Urothelium cell line (cell line): Measurements from ENCODE around the gene FXYD3.
"Not testable (repeated sequence)": the region's sequence is repeated elsewhere in the genome, so short reads cannot be mapped to it uniquely, and the experiment has no call there.

Experiments
- DNase-seq: peaks from one replicate; pipeline ENCODE4 v3.0.0; 2011; ENCODE audit warnings: low spot score, mixed read lengths
- FAIRE-seq: peaks from 2 replicates; lab custom pipeline; 2011; peaks lifted over from hg19 to GRCh38; lab: Jason Lieb, UNC

The FXYD3 gene

DNA sequence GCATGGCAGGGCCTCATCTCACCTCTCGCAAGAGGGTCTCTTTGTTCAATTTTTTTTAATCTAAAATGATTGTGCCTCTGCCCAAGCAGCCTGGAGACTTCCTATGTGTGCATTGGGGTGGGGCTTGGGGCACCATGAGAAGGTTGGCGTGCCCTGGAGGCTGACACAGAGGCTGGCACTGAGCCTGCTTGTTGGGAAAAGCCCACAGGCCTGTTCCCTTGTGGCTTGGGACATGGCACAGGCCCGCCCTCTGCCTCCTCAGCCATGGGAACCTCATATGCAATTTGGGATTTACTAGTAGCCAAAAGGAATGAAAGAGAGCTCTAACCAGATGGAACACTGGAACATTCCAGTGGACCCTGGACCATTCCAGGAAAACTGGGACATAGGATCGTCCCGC lies 8.0 kb downstream of the FXYD3 start:
- no peak for DNase-seq
- FAIRE-seq = no peak

DNA sequence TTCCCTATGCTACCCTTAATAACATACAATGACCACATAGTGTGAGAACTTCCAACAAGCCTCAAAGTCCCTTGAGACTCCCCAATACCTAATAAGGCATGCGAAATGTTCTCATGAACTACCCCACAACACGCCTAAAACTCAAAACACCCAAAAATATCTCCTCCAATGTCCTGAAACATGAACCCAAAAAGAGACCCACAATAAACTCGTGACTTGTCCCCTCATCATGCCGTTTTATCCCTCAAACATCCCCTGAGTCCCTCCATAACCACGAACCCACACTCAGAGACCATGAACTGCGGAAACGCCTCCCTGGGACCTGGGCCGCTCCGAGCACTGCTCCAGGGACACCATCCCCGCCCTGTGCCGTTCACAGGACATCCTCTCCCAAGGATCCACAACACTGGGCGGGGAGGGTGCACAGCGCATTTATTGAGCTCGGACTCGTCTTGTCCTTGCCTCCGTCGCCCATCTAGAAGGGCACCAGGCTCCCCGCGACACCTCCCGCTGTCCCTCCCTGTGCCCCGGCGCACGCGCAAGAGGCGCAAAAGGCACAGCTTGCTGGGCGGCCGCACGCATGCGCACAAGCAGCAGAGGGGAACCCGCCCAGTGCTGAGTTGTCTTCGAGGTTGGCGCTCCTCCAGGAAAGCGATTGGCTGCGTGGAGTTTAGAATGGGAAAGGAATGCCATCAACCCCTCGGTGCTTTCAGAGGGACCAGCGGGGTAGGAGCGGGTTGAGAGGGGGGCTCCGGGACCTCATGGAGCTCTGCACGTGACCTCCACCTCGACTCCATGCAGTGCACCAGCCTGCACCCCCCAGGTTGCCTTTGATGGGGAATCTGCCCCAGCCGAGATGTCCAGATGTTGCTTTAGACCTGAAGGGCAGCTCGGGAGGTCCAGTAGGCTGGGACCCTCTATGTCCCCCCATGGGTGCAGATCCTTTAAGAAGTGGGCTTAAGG lies 8.8 kb downstream of the FXYD3 start:
- peak; percentile 96 for FAIRE-seq
- peak; percentile 97 for DNase-seq

DNA sequence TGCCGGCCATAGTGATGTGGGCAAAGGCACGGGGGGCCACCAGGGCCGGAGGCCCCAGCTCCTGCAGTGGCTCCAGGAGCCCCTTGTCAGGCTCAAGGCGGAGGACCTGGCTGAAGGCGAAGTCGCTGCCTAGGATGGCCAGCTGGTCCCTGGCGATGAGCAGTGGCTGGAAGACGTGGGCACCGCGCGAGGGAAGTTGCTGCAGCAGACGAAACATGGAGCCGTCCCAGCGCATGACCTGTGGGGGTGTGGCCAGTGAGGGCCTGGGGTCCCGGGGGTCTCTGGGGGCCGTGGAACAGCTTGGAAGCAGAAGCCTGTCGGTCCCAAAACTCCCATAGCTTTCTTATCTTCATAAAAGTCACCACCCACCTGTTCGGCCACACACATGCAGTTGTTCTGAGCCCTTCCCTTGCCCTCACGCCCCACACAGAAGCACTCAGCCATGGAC lies 9.7 kb downstream of the FXYD3 start:
- DNase-seq = no peak

DNA sequence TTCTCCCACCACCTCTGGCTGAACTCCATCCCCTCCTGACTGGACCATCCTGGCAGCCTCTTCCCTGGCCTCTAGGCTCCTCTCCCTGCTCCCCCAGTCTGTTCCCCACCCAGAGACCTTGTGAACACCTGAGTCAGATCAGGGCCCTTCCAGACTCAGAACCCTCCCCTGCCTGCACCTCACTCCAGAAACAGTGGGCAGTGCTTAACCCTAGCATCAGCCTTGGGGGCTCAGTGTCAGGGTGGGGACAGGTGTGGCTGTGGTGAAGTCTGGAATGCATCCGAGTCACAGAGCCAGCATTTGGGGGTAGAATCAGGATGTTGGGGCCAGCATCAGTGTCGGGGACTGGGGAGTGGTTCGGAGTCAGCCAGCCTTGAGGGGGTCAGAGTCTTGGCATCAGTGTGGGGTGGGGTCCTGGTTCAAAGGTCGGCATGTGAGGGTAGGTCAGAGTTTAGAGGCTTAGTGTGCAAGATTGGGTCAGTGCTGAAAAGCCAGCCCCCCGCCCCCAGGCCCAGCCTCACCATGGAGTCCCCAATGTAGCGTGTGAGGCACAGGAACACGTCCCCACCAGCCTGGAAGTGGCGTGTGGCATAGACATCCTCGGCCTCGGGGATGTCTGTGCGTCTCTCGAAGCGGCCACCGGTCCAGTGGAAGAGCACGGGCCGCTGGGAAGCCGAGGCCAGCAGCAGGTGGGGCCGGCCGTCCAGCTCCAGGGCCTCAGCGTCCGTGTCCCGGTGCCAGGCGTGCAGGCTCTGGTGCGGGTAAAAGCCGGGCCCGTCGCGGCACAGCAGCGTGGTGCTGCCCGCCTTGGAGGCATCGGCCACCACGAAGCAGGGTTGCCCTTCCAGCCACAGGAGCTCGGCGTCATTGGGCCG lies 10.4 kb downstream of the FXYD3 start:
- FAIRE-seq (no peak), DNase-seq (no peak)

More for the DNA sequence above, 9.7 kb downstream of the FXYD3 start:
- no peak for FAIRE-seq

DNA sequence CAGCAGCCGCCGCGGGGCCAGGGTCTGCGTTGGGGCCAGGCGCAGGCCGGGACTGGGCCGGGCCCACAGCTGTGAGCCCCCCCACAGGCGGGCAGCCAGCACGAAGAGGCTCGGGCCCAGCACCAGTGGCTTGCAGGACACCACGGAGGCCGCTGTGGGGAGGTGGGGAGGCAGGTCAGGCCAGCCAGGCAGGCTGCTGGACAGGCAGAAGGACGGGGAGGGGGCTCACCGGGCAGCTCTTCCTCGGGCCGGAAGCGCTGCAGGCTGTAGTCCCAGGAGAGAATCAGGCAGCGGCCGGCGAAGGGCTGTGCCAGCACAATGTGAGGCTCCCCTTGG lies 11.0 kb downstream of the FXYD3 start:
- FAIRE-seq = no peak
- no peak for DNase-seq

DNA sequence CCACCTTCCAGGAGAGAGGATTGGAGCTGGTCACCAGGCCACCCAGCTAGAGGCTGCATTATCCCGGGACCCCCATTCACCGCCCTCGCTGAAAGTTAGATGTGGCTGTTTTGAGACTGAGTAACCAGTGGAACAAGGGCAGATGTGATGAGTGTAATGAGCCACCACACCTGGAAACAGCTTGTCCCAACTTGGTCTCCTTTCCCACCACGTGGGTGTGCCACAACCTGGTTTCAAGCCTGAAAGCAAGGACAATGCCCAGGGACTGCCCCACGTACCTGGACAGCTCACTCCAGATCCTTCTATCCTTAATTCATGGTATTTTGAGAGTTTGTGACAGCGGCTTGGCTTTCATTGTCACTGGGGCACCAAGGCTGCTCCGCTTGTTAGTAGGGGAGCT lies 12.2 kb downstream of the FXYD3 start:
- no peak for DNase-seq
- no peak for FAIRE-seq

DNA sequence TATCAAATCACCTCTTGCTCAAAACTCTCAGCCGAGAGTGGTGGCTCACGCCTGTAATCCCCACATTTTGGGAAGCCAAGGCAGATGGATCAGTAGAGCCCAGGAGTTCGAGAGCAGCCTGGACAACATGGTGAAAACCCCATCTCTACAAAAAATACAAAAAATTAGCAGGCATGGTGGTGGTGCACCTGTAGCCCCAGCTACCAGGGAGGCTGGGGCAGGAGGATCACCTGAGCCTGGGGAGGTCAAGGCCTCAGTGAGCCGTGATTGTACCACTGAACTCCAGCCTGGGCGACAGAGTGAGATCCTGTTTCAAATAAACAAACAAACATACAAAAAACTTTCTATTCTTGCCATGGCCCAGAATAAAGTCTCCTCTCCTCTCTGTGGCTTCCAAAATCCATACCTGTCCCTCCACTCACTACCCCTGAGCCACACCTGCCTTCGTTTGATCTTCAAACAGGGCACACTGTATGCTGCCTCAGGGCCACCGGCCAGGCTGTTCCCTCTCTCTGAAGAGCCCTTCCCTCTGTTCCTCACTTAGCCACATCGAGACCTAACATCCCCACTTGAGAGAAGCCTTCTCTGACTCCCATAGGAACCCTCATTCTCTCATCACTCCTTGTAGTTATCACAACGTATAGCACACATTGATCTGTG lies 12.9 kb downstream of the FXYD3 start:
- FAIRE-seq = no peak
- no peak for DNase-seq

DNA sequence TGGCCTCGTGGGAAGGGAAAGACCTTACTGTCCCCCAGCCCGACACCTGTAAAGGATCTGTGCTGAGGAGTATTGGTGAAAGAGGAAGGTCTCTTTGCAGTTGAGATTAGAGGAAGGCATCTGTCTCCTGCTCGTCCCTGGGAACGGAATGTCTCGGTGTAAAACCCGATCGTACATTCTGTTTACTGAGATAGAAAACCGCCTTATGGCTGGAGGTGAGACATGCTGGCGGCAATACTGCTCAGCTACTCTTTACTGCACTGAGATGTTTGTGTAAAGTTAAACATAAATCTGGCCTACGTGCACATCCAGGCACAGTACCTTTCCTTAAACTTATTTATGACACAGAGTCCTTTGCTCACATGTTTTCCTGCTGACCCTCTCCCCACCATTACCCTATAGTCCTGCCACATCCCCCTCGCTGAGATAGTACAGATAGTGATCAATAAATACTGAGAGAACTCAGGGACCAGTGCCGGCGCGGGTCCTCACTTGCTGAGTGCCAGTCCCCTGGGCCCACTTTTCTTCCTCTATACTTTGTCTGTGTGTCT lies 14.2 kb downstream of the FXYD3 start:
- FAIRE-seq, DNase-seq: not testable (repeated sequence)

DNA sequence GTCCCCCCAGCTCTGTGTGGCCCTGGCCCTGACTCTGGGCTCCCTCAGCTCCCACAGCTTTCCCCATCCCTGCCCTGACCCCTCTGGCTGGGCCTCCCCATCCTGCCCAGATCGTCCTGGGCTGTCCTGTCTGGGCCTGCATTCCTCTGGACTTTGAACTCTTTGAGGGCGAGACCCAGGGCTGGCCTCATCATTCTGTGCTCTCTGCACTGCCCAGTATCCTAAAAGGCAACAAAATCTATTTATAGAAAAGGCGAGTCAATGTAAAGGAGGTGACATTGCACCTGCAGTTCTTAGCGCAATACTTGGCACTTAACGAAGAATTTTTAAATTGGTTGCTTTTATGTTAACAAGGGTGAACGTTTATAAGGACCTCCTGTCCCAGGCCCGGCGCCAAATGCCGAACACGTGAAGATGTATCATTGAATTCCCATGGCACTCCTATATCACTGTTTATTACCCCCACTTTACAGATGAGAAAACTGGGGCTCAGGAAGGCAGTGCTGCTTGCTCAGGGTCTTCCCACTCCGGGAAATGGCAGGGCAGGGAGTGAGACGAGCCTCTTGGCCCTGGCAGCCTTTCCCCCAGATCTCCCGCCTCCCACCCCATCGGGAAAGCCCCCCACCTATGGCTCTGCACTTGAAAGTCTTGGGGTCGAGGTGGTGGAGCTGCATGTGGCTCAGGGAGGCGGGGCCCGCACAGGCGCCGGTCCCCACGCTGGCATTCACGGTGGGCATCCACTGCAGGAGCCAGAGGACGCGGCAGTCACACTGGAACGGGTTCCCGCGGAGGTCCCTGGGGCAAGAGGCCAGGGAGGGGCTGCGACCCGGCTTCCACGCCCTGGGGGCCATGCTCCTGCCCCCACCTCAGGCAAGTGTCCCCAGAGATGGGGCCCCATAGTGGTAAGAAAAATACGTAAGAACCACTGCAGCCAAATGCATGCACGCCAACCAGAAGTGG lies 15.4 kb downstream of the FXYD3 start:
- FAIRE-seq = no peak
- no peak for DNase-seq

DNA sequence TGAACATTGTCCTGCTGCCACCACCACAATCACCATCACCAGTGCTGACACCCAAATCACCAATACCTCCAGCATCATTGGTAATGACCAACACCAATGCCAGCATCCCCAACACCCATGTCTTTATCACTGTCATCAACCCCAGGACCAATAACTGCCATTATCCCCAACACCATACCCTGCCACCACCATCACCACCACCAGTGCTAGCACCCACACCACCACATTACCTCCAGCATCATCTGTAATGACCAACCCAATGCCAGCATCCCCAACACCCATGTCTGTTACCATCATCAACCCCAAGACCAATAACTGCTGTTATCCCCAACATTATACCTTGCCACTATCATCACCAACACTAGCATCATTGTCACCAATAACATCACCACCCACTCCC lies 16.6 kb downstream of the FXYD3 start:
- peak; percentile 86 for FAIRE-seq
- no peak for DNase-seq

DNA sequence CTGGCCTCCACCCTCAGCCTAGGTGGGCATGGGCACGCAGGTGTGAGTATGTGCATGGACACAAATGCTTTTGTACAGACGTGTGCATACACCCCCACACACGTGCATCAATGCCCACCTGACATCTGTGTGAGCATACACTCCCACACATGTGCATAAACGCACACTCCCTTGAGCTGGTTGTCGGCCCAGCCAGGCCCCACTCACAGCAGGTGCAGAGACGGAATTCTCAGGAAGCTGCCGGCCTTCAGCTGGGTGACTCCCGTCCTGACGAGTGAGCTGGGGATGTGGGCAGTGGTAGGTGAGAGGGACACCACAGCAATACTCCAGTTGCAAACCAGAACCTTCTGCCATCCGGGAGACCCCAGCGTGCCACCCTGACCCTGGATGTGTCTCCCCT lies 18.2 kb downstream of the FXYD3 start:
- FAIRE-seq (peak; percentile 56), DNase-seq (no peak)

DNA sequence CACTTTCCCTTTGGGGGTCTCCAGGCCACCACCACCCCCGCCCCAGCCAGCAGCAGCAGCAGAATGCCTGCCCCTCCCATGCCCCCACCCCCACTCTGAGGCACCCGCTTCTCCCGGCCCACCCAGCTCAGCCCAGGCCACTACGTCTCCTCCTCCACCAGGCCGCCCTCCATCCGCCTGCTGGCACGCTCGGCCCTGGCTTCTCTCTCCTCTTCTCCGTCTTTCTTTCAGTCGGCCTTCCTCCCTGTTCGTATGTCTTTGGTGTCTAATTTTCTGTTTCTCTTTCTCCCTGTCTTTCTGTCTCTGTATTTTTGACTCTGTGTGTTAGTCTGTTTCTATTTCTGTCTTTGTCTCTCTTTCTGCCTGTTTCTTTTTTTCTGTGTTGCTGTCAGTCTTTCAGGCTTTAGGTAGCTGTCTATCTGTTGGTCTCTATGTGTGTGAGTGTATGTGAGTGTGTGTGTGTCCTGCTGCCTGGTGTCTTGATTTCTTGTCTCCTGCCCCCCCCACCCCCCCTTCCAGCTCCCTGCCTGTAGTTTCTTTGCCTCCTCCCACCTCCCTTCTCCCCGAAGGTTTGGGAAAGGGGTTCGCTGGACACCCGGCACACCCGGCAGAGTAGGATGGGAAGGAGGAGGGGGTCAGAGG lies 19.1 kb downstream of the FXYD3 start, which contains the start of gene LGI4:
Gene LGI4 (minus strand): TSS at position 459 of the 642 bp plus-strand sequence. CDS start 379 bp downstream, at position 80.
- no peak for DNase-seq
- FAIRE-seq = no peak

DNA sequence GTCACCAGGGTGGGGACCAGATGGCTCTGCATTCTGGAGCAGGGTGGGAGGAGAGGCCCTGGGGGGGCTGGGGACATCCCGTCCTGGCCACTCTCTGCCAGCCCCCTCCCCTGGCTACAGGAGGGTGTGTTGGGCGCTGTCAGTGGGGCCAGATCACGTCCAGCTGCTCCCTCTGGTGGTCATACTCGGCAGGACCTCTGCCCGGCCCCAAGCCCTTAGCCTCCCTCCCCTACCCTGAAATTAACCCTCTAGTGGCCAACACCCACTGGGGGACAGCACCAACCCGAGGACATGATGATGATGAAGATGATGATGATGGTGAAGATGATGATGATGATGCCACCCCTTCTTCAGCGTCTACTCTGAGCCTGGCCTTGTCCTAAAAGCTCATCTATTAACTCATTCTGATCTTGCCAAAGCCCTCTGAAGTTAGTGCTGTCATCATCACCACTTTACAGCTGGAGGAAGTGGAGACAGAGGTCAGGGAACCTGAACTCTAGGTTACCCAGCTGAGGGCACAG lies 19.8 kb downstream of the FXYD3 start:
- peak; percentile 83 for DNase-seq
- peak; percentile 83 for FAIRE-seq

DNA sequence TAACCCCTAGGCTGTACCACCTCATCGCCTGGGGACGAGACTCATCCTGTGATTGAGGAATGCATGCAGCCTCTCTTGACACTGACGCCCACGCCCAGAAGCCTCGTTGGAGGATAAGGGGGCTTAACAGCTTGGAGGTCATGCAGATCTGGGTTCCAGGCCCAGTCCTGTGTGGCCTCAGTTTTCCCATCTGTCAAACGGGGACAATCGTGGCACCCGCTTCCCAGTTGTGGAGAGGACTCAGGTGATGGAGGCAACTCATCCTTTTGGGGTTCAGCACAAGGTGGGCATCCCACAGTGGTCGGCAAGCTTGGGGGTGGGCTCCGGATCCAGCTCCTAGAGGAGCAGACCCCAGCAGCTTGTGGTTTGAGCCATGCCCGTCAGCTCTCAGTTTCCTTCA lies 20.6 kb downstream of the FXYD3 start:
- DNase-seq = no peak
- FAIRE-seq = no peak

DNA sequence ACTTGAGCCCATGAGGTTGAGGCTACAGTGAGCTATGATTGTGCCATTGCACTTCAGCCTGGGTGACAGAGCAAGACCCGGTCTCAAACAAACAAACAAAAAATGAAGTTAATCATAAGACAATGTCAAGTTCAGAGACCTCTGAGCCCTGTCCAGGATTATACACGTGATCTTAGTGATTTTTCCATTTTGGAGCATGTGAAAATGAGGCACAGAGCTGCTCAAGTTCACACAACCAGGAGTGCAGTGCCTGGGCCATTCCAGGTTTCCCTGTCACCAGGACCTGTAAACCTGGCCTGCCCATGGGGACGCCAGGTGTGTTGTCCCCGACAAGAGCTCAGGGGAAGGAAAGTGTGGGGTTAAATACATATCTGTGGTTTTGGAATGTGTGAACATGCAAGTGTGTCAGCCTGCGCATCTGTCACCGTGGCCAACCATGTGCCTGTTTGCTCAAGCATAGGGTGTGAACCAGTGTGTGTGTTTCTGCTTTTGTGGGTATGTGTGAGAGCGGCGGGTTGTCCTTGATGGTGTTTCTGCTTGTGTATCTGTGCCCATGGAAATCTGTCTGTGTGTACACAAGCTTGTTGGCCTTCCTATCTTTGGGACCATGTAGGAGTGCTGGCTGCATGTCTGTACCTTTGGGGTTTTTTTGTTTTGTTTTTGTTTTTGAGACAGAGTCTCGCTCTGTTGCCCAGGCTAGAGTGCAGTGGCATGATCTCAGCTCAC lies 21.5 kb downstream of the FXYD3 start:
- no peak for DNase-seq
- FAIRE-seq = no peak

DNA sequence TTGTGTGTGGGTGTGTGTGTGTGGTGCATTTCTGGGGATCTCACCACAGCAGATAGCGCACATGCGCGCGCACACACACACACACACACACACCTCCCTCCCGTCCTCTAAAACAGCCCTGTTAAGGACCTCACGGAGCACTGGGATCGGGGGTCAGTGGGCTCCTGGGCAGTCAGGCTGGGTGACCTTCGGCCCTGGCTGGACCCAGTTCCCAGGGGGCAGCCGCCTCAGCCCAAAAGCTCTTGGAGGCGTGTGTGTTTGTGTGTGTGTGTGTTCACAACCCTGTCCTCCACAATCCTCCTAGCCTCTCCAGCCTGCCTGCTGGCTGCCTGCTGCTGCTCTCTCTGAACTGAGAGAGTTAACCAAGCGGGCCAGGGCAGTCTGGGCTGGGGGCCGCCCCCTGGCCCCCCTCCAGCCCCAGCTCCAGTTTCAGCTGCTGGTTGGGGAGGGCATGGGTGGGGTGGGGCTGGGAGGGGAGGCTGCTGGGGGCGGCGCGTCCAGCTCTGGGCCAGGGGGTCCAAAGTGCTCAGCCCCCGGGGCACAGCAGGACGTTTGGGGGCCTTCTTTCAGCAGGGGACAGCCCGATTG lies 22.8 kb downstream of the FXYD3 start, which contains the start of gene FXYD1:
Gene FXYD1 (plus strand): TSS at position 520 of the 588 bp plus-strand sequence. CDS start 1,256 bp downstream, outside the sequence.
- FAIRE-seq (no peak), DNase-seq (no peak)

DNA sequence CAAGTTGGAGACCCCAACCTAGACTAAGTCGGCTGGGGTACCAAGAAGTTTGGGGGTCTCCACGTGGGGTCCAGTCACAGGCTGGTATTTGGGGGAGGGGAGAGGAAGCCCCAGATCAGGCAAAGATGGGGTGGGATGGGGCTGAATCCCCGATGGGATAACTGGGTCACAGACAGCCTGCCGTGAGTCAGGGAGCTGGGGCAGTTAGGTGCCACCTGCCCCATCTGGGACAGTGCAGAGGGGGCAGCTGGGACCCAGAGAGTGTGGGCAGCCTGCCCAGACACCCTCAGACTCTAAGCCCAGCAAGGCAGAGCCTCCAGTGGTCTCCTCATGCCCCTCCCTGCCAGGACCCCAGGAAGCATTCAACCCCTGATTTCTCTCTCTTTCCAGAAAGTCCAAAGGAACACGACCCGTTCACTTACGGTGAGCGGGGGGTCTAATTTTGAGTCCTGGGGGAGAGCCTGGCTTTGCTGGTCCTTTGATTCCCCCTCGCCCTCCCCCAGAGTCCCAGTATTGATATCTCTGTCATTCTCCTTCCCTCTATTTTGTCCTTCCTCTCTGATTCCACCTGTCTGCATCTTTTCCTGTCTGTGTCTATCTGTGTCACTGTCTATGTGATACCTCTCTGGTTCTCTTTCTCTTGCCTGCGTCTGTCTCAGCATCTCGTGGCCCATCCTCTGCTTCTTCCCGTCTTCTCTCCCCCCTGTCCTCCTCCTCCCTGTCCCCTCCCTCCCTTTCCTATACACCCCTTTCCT lies 24.8 kb downstream of the FXYD3 start:
- no peak for FAIRE-seq
- no peak for DNase-seq
